OCI-LY7 (cell line): Measurements from ENCODE around the gene CECR2. TPM values are rescaled to one million over a fixed set of nuclear protein-coding genes. Genes with fewer than 3 reads are reported as not detected.

Experiments
- BruUV-seq: library from RNA; stranded (reverse); fragments of 400-500 nt; replicated peaks from 2 replicates; lab custom pipeline; 2021; lab: Mats Ljungman, UMichigan
- CTCF ChIA-PET: fragments of 300-600 bp; sonication (Branson Sonifier 250); formaldehyde crosslinking; loops from one replicate; lab custom pipeline; 2022; ENCODE audit warnings: antibody characterized with exemption; ENCODE audit not compliant: unreplicated experiment; lab: Charles Lee
- POLR2A ChIA-PET: fragments of 300-600 bp; sonication (Branson Sonifier 250); formaldehyde crosslinking; loops from one replicate; lab custom pipeline; 2022; ENCODE audit warnings: antibody characterized with exemption; lab: Charles Lee
- DNase-seq: peaks from one replicate; pipeline ENCODE4 v3.0.0-alpha.2; 2015; ENCODE audit warnings: low spot score
- H2AFZ ChIP-seq: fragments of 200-600 bp; sonication (generic), shearing (Covaris generic); 2 replicates; pipeline ENCODE4 v1.6.1; 2014; ENCODE audit warnings: mild to moderate bottlenecking, antibody characterized with exemption, low read length, moderate library complexity
- H3K27ac ChIP-seq: fragments of 200-600 bp; sonication (generic); 2 replicates; pipeline ENCODE4 v1.5.1; 2014; ENCODE audit warnings: mixed run types, low read depth, mild to moderate bottlenecking, moderate library complexity, low read length, inconsistent platforms; ENCODE audit not compliant: poor library complexity, severe bottlenecking
- H3K36me3 ChIP-seq: fragments of 200-600 bp; sonication (generic); 2 replicates; pipeline ENCODE4 v1.6.1; 2014; ENCODE audit warnings: mild to moderate bottlenecking, antibody characterized with exemption, low read length, moderate library complexity, mixed read lengths; ENCODE audit not compliant: insufficient read depth
- H3K4me1 ChIP-seq: fragments of 200-600 bp; sonication (generic); 2 replicates; pipeline ENCODE4 v1.5.1; 2014; ENCODE audit warnings: mild to moderate bottlenecking, low read length; ENCODE audit not compliant: insufficient read depth, poor library complexity, severe bottlenecking
- H3K4me2 ChIP-seq: fragments of 200-600 bp; sonication (generic); 2 replicates; pipeline ENCODE4 v1.6.1; 2014; ENCODE audit warnings: mild to moderate bottlenecking, low read length
- H3K4me3 ChIP-seq: fragments of 200-600 bp; sonication (generic); 2 replicates; pipeline ENCODE4 v1.5.1; 2014; ENCODE audit warnings: mild to moderate bottlenecking, low read depth, low read length; ENCODE audit not compliant: poor library complexity, severe bottlenecking
- H3K79me2 ChIP-seq: fragments of 200-600 bp; sonication (generic); 2 replicates; pipeline ENCODE4 v1.6.1; 2016; ENCODE audit warnings: low read depth, mild to moderate bottlenecking, low read length, moderate library complexity, mixed read lengths; ENCODE audit not compliant: insufficient read depth
- H3K9me2 ChIP-seq: fragments of 200-600 bp; sonication (generic); 2 replicates; pipeline ENCODE4 v1.6.1; 2016; ENCODE audit warnings: mild to moderate bottlenecking, low read length, mixed read lengths; ENCODE audit not compliant: insufficient read depth
- H3K9me3 ChIP-seq: fragments of 200-600 bp; sonication (generic); 2 replicates; pipeline ENCODE4 v1.6.1; 2014; ENCODE audit warnings: mild to moderate bottlenecking, mixed run types, low read length, mixed read lengths
- H4K20me1 ChIP-seq: fragments of 200-600 bp; sonication (generic); 2 replicates; pipeline ENCODE4 v1.6.1; 2014; ENCODE audit warnings: mild to moderate bottlenecking, antibody characterized with exemption, low read length, moderate library complexity, mixed read lengths; ENCODE audit not compliant: insufficient read depth
- CTCF ChIP-seq: fragments of 200-600 bp; sonication (generic); conservative IDR thresholded peaks from 2 replicates; pipeline ENCODE4 v1.5.1; 2014; ENCODE audit warnings: mild to moderate bottlenecking, antibody characterized with exemption, low read length, moderate library complexity, mixed read lengths
- EZH2phosphoT487 ChIP-seq: fragments of 200-600 bp; sonication (generic); IDR thresholded peaks from 2 replicates; pipeline ENCODE4 v1.6.1; 2018; ENCODE audit warnings: low read depth, borderline replicate concordance, mild to moderate bottlenecking, mixed run types, antibody characterized with exemption, low read length, moderate library complexity, mixed read lengths
- intact Hi-C: fragments of 100-400 bp; cut with micrococcal nuclease; formaldehyde crosslinking; loops from one replicate; pipeline ENCODE4 v1.10.0; 2022; ENCODE audit not compliant: unreplicated experiment
- total RNA-seq, 2 experiments: library from RNA; depleted of rRNA in 1 of 2; stranded (reverse); fragments of >200 nt in 1 of 2; shearing (Covaris generic) in 1 of 2; gene quantifications; 2 replicates each; pipeline ENCODE4 v1.2.3, GENCODE V29; 2014 to 2022

CECR2 gene
- total RNA-seq, 2 experiments from 2014 or later: 0.09 to 0.53 TPM

GRCh38 chr22:17352798-17353197 lies 16.5 kb upstream of the CECR2 start:
- Histone ChIP-seq H3K9me3 (no peaks in the 10 kb centered on the region), H3K79me2 (no peaks in the 10 kb centered on the region), H3K27ac (no peak overlapping the region), H3K9me2 (no peaks in the 10 kb centered on the region), H4K20me1 (no peaks in the 10 kb centered on the region), H3K36me3 (no peaks in the 10 kb centered on the region), H3K4me2 (no peak overlapping the region), H2AFZ (no peak overlapping the region), H3K4me1 (no peaks in the 10 kb centered on the region), H3K4me3 (no peak overlapping the region)
- intact Hi-C loops: no loop called here
- DNase-seq: no peak
- no peak for TF ChIP-seq CTCF
- TF ChIP-seq EZH2phosphoT487: no peak
- ChIA-PET POLR2A (no interaction called here), CTCF (no interaction called here)
- BruUV-seq: no TSS peak

- no peaks in the 10 kb centered on the region for H3K9me3 ChIP-seq
- no peak overlapping the region for H2AFZ ChIP-seq
- no peak overlapping the region for H3K4me2 ChIP-seq
- H4K20me1 ChIP-seq: no peaks in the 10 kb centered on the region
- no peaks in the 10 kb centered on the region for H3K9me2 ChIP-seq
- H3K4me1 ChIP-seq: no peaks in the 10 kb centered on the region
- intact Hi-C loops: no loop called here
- no peaks in the 10 kb centered on the region for H3K79me2 ChIP-seq
- POLR2A ChIA-PET: interaction anchor here (1.2 kb wide), 1 partner anchor 19 kb away, joined by 4 read pairs; no protein-coding TSS in a partner anchor
- no peak overlapping the region for H3K27ac ChIP-seq
- no peak for DNase-seq
- CTCF ChIA-PET: no interaction called here
- H3K36me3 ChIP-seq: no peaks in the 10 kb centered on the region
- TF ChIP-seq EZH2phosphoT487 (no peak), CTCF (no peak)
- no peak overlapping the region for H3K4me3 ChIP-seq
- no TSS peak for BruUV-seq
Measured at GRCh38 chr22:17357688-17358087, 11.6 kb upstream of the CECR2 start.

- CTCF ChIA-PET: no interaction called here
Measured at GRCh38 chr22:17358415-17358814, 10.8 kb upstream of the CECR2 start.

More at GRCh38 chr22:17358415-17358814, 10.8 kb upstream of the CECR2 start:
- no peak for TF ChIP-seq EZH2phosphoT487
- no peak for TF ChIP-seq CTCF
- no peak for DNase-seq
- Histone ChIP-seq H3K4me3 (no peak overlapping the region), H3K4me1 (no peaks in the 10 kb centered on the region), H3K36me3 (no peaks in the 10 kb centered on the region), H2AFZ (no peak overlapping the region), H3K9me2 (no peaks in the 10 kb centered on the region), H3K27ac (no peak overlapping the region), H3K9me3 (no peaks in the 10 kb centered on the region), H4K20me1 (no peaks in the 10 kb centered on the region), H3K4me2 (no peak overlapping the region), H3K79me2 (no peaks in the 10 kb centered on the region)
- no TSS peak for BruUV-seq
- POLR2A ChIA-PET: interaction anchor here (0.5 to 1.2 kb wide), 3 partner anchors 15 to 184 kb away, joined by 3 to 4 read pairs (median 3); no protein-coding TSS in a partner anchor
- intact Hi-C loops: no loop called here
